IMR-90 (cell line): ENCODE measurements around the gene RNF213. TPM values are rescaled to one million over a fixed set of nuclear protein-coding genes. Genes with fewer than 3 reads are reported as not detected.

Experiments used
- ATAC-seq: fragments of 200-7000 bp; cut with Tn5 transposase; 2 replicates; pipeline ENCODE4 v1.9.1; 2020; ENCODE audit warnings: low read depth, mild to moderate bottlenecking, moderate library complexity
- BruUV-seq: library from RNA; stranded (reverse); fragments of 400-500 nt; replicated peaks from 2 replicates; lab custom pipeline; 2021; lab: Mats Ljungman, UMichigan
- CTCF ChIA-PET: fragments of 300-600 bp; formaldehyde crosslinking; extraction: SDS; loops from one replicate; lab custom pipeline; 2021; ENCODE audit warnings: antibody characterized with exemption; lab: Yijun Ruan, JAX
- POLR2A ChIA-PET: fragments of 300-600 bp; sonication (Branson Sonifier 250); formaldehyde crosslinking; loops from one replicate; lab custom pipeline; 2022; ENCODE audit warnings: antibody characterized with exemption; ENCODE audit not compliant: unreplicated experiment; lab: Charles Lee
- DNase-seq: peaks from one replicate; pipeline ENCODE4 v3.0.0; 2013
- H2AFZ ChIP-seq: replicated peaks from 2 replicates; pipeline ENCODE3; 2013; ENCODE audit warnings: low read length, mild to moderate bottlenecking; ENCODE audit not compliant: poor library complexity
- H2AK5ac ChIP-seq: 2 replicates; pipeline ENCODE4 v1.6.1; 2013; ENCODE audit warnings: low read depth, low read length, inconsistent platforms
- H2AK9ac ChIP-seq: replicated peaks from 2 replicates; pipeline ENCODE3; 2013; ENCODE audit warnings: mild to moderate bottlenecking, low read depth, low read length, moderate library complexity; ENCODE audit not compliant: poor library complexity
- H2BK120ac ChIP-seq: 2 replicates; pipeline ENCODE4 v1.6.1; 2013; ENCODE audit warnings: low read depth, low read length, inconsistent platforms
- H2BK15ac ChIP-seq: 3 replicates; pipeline ENCODE4 v1.6.1; 2013; ENCODE audit warnings: low read depth, low read length, inconsistent platforms
- H2BK20ac ChIP-seq: 2 replicates; pipeline ENCODE4 v1.6.1; 2013; ENCODE audit warnings: low read depth, mild to moderate bottlenecking, inconsistent platforms, low read length, moderate library complexity
- H2BK5ac ChIP-seq: 2 replicates; pipeline ENCODE4 v1.6.1; 2013; ENCODE audit warnings: mild to moderate bottlenecking, low read depth, low read length, inconsistent platforms; ENCODE audit not compliant: poor library complexity, severe bottlenecking
- H3K14ac ChIP-seq: replicated peaks from 2 replicates; pipeline ENCODE4 v1.6.1; 2013; ENCODE audit warnings: low read depth, low read length, inconsistent platforms
- H3K18ac ChIP-seq: 2 replicates; pipeline ENCODE4 v1.6.1; 2013; ENCODE audit warnings: low read depth, low read length, control low read depth
- H3K23ac ChIP-seq: 2 replicates; pipeline ENCODE4 v1.6.1; 2013; ENCODE audit warnings: low read depth, low read length, inconsistent platforms
- H3K27ac ChIP-seq: 2 replicates; pipeline ENCODE4 v1.5.1; 2013; ENCODE audit warnings: mild to moderate bottlenecking, control low read depth, low read length; ENCODE audit not compliant: insufficient read depth
- H3K27me3 ChIP-seq: 2 replicates; pipeline ENCODE4 v1.6.1; 2013; ENCODE audit warnings: low read length; ENCODE audit not compliant: control insufficient read depth, insufficient read depth
- H3K36me3 ChIP-seq: 2 replicates; pipeline ENCODE4 v1.6.1; 2013; ENCODE audit warnings: low read length, mixed read lengths; ENCODE audit not compliant: control insufficient read depth, insufficient read depth
- H3K4ac ChIP-seq: 2 replicates; pipeline ENCODE4 v1.6.1; 2013; ENCODE audit warnings: low read depth, low read length, inconsistent platforms
- H3K4me1 ChIP-seq: 2 replicates; pipeline ENCODE4 v1.6.1; 2013; ENCODE audit warnings: low read length, mixed read lengths; ENCODE audit not compliant: control insufficient read depth, insufficient read depth
- H3K4me2 ChIP-seq: 2 replicates; pipeline ENCODE4 v1.6.1; 2013; ENCODE audit warnings: low read depth, mild to moderate bottlenecking, control low read depth, low read length, moderate library complexity
- H3K4me3 ChIP-seq: 2 replicates; pipeline ENCODE4 v1.5.1; 2013; ENCODE audit warnings: low read depth, mild to moderate bottlenecking, control low read depth, low read length, moderate library complexity; ENCODE audit not compliant: insufficient read depth
- H3K56ac ChIP-seq: 2 replicates; pipeline ENCODE4 v1.6.1; 2013; ENCODE audit warnings: low read length, inconsistent platforms; ENCODE audit not compliant: insufficient read depth; ENCODE audit errors: extremely low read depth
- H3K79me1 ChIP-seq, 2 experiments: 2 replicates each; pipeline ENCODE4 v1.6.1; 2013; ENCODE audit warnings: low read length in 2 of 2, inconsistent platforms in 1 of 2, low read depth in 1 of 2
- H3K9ac ChIP-seq: 2 replicates; pipeline ENCODE4 v1.6.1; 2013; ENCODE audit warnings: low read depth, low read length, control low read depth
- H3K9me1 ChIP-seq: 2 replicates; pipeline ENCODE4 v1.6.1; 2013; ENCODE audit warnings: low read length, inconsistent platforms; ENCODE audit not compliant: insufficient read depth
- H3K9me3 ChIP-seq: 2 replicates; pipeline ENCODE4 v1.6.1; 2013; ENCODE audit warnings: low read length; ENCODE audit not compliant: control insufficient read depth, insufficient read depth
- H4K20me1 ChIP-seq: 2 replicates; pipeline ENCODE4 v1.6.1; 2013; ENCODE audit warnings: low read length, inconsistent platforms; ENCODE audit not compliant: insufficient read depth
- H4K5ac ChIP-seq: 2 replicates; pipeline ENCODE4 v1.6.1; 2013; ENCODE audit warnings: mild to moderate bottlenecking, low read depth, low read length, control low read depth
- H4K8ac ChIP-seq, 2 experiments: 2 replicates each; pipeline ENCODE4 v1.6.1; 2013; ENCODE audit warnings: low read depth in 2 of 2, low read length in 2 of 2, control low read depth in 1 of 2, inconsistent platforms in 1 of 2
- H4K91ac ChIP-seq: 2 replicates; pipeline ENCODE4 v1.6.1; 2013; ENCODE audit warnings: low read depth, low read length, inconsistent platforms; ENCODE audit not compliant: insufficient read depth
- BHLHE40 ChIP-seq: fragments of 150-350 bp; IDR thresholded peaks from 2 replicates; pipeline ENCODE4 v1.6.1; 2016; ENCODE audit warnings: mild to moderate bottlenecking, low read depth, low read length
- CEBPB ChIP-seq: IDR thresholded peaks from 2 replicates; pipeline ENCODE4 v1.6.1; 2012; ENCODE audit warnings: low read depth, low read length, improper control_type of control experiment
- CHD1 ChIP-seq: IDR thresholded peaks from 2 replicates; pipeline ENCODE4 v1.6.1; 2012; ENCODE audit warnings: low read depth, low read length, improper control_type of control experiment
- ELK1 ChIP-seq: fragments of 150-350 bp; IDR thresholded peaks from 2 replicates; pipeline ENCODE4 v1.6.1; 2016; ENCODE audit warnings: low read depth, mild to moderate bottlenecking, low read length, moderate library complexity, borderline replicate concordance
- FOS ChIP-seq: fragments of 150-350 bp; IDR thresholded peaks from 2 replicates; pipeline ENCODE4 v1.6.1; 2016; ENCODE audit warnings: low read depth, low read length
- MAFK ChIP-seq: IDR thresholded peaks from 2 replicates; pipeline ENCODE4 v1.6.1; 2012; ENCODE audit warnings: low read depth, low read length, improper control_type of control experiment
- MAZ ChIP-seq: IDR thresholded peaks from 2 replicates; pipeline ENCODE4 v1.6.1; 2012; ENCODE audit warnings: low read depth, mild to moderate bottlenecking, low read length, improper control_type of control experiment, moderate library complexity, borderline replicate concordance
- MXI1 ChIP-seq: IDR thresholded peaks from 2 replicates; pipeline ENCODE4 v1.6.1; 2012; ENCODE audit warnings: low read depth, mild to moderate bottlenecking, low read length, moderate library complexity, borderline replicate concordance
- NFE2L2 ChIP-seq: fragments of 150-350 bp; IDR thresholded peaks from 2 replicates; pipeline ENCODE4 v1.6.1; 2016; ENCODE audit warnings: low read depth, mild to moderate bottlenecking, low read length
- POLR2A ChIP-seq: IDR thresholded peaks from 2 replicates; pipeline ENCODE4 v1.6.1; 2012; ENCODE audit warnings: mild to moderate bottlenecking, low read depth, low read length
- RAD21 ChIP-seq: IDR thresholded peaks from 2 replicates; pipeline ENCODE4 v1.6.1; 2012; ENCODE audit warnings: low read length, improper control_type of control experiment
- RCOR1 ChIP-seq: IDR thresholded peaks from 2 replicates; pipeline ENCODE4 v1.6.1; 2012; ENCODE audit warnings: mild to moderate bottlenecking, low read length, improper control_type of control experiment; ENCODE audit not compliant: insufficient replicate concordance
- RFX5 ChIP-seq: IDR thresholded peaks from 2 replicates; pipeline ENCODE4 v1.8.0; 2012; ENCODE audit warnings: low read depth, mild to moderate bottlenecking, low read length, moderate library complexity
- SMC3 ChIP-seq: fragments of 150-350 bp; IDR thresholded peaks from 2 replicates; pipeline ENCODE4 v1.6.1; 2016; ENCODE audit warnings: low read depth, mild to moderate bottlenecking, antibody characterized with exemption, low read length, moderate library complexity
- WGBS, 2 experiments: methylation state at CpG; one replicate each; pipeline versions ENCODE4 v1.1.5 to v1.1.7; 2013; ENCODE audit warnings: missing lambda C conversion rate in 2 of 2; ENCODE audit not compliant: insufficient read length in 1 of 2; ENCODE audit errors: extremely low coverage in 2 of 2; 5-methylcytosine and 5-hydroxymethylcytosine counted together
- dilution Hi-C: fragments of 300-500 bp; cut with HindIII; formaldehyde crosslinking; loops from one replicate; pipeline ENCODE4 v1.14.3; 2018; ENCODE audit warnings: low sequenced_read_pairs; ENCODE audit not compliant: unreplicated experiment
- in situ Hi-C: fragments of 300-500 bp; cut with MboI; formaldehyde crosslinking; loops from 3 replicates; pipeline ENCODE4 v1.14.3; 2019; ENCODE audit warnings: low sequenced_read_pairs, inconsistent platforms, mixed read lengths
- intact Hi-C: fragments of 100-400 bp; cut with micrococcal nuclease; formaldehyde crosslinking; loops from 2 replicates; pipeline ENCODE4 v1.10.0; 2022
- polyA plus RNA-seq, 3 experiments: library from polyadenylated mRNA; depleted of rRNA; stranded (reverse); fragments of >200 nt; gene quantifications; 2 replicates each; pipeline ENCODE4 v1.2.3, GENCODE V29; 2012; ENCODE audit warnings: low replicate concordance in 1 of 3
- total RNA-seq: library from RNA; depleted of rRNA; stranded (reverse); fragments of >200 nt; gene quantifications from 2 replicates; pipeline ENCODE4 v1.2.3, GENCODE V29; 2012
- TF ChIP-seq, protein P1 (sequence below): conservative IDR thresholded peaks from 2 replicates; pipeline ENCODE4 v1.5.1; 2012; ENCODE audit warnings: mild to moderate bottlenecking, low read depth, low read length, improper control_type of control experiment
- TF ChIP-seq, protein P2 (sequence below): fragments of 150-350 bp; IDR thresholded peaks from 2 replicates; pipeline ENCODE4 v1.6.1; 2017; ENCODE audit warnings: mild to moderate bottlenecking, antibody characterized with exemption, low read length, low read depth

Gene RNF213
- total and polyA plus RNA-seq, 2 of the 4 experiments (the other 2 are of a cell fraction) = 23.4 to 36.0 TPM

GRCh38 chr17:80409626-80410025 is 149.0 kb downstream of the RNF213 start:
- Histone ChIP-seq H2AFZ (no peak overlapping the region), H3K27ac (no peak overlapping the region), H2AK9ac (no peak overlapping the region), H3K4ac (no peak overlapping the region), H2BK20ac (no peak overlapping the region), H4K5ac (no peak overlapping the region), H2BK120ac (no peak overlapping the region), H4K8ac (no peak overlapping the region), H3K9ac (no peak overlapping the region), H2BK15ac (no peak overlapping the region), H3K9me3 (no peaks in the 10 kb centered on the region), H3K9me1 (no peaks in the 10 kb centered on the region), H3K4me2 (no peak overlapping the region), H3K14ac (no peak overlapping the region), H3K56ac (no peak overlapping the region), H2BK5ac (no peak overlapping the region), H4K91ac (no peak overlapping the region), H4K20me1 (no peaks in the 10 kb centered on the region), H3K4me3 (no peak overlapping the region), H3K27me3 (peaks cover 13% of the 10 kb centered on the region), H3K18ac (no peak overlapping the region), H3K4me1 (peaks cover 3% of the 10 kb centered on the region), H2AK5ac (no peak overlapping the region), H3K79me1 (peaks cover 0 to 7% of the 10 kb centered on the region in 2 experiments; a peak in 1 of 4 replicates), H3K36me3 (no peaks in the 10 kb centered on the region), H3K23ac (no peak overlapping the region)
- TF ChIP-seq FOS (no peak), RCOR1 (no peak), ELK1 (no peak), MAZ (no peak), POLR2A (no peak), NFE2L2 (no peak), RAD21 (no peak), SMC3 (no peak), CHD1 (no peak), RFX5 (no peak), BHLHE40 (no peak), MAFK (no peak), CEBPB (no peak), MXI1 (no peak)
- TF ChIP-seq, protein P1, sequence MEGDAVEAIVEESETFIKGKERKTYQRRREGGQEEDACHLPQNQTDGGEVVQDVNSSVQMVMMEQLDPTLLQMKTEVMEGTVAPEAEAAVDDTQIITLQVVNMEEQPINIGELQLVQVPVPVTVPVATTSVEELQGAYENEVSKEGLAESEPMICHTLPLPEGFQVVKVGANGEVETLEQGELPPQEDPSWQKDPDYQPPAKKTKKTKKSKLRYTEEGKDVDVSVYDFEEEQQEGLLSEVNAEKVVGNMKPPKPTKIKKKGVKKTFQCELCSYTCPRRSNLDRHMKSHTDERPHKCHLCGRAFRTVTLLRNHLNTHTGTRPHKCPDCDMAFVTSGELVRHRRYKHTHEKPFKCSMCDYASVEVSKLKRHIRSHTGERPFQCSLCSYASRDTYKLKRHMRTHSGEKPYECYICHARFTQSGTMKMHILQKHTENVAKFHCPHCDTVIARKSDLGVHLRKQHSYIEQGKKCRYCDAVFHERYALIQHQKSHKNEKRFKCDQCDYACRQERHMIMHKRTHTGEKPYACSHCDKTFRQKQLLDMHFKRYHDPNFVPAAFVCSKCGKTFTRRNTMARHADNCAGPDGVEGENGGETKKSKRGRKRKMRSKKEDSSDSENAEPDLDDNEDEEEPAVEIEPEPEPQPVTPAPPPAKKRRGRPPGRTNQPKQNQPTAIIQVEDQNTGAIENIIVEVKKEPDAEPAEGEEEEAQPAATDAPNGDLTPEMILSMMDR = no peak
- TF ChIP-seq, protein P2, sequence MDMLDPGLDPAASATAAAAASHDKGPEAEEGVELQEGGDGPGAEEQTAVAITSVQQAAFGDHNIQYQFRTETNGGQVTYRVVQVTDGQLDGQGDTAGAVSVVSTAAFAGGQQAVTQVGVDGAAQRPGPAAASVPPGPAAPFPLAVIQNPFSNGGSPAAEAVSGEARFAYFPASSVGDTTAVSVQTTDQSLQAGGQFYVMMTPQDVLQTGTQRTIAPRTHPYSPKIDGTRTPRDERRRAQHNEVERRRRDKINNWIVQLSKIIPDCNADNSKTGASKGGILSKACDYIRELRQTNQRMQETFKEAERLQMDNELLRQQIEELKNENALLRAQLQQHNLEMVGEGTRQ = no peak
- no TSS peak for BruUV-seq
- intact Hi-C loops = no loop called here
- DNase-seq = no peak
- ChIA-PET CTCF (no interaction called here), POLR2A (no interaction called here)
- ATAC-seq = no peak
- dilution Hi-C loops = no loop called here
- 89% methylated on average over 12 of the region's 13 CpGs; no CpG with 5 or more reads in 1 of the 2 experiments for WGBS, 2 experiments
- in situ Hi-C loops = no loop called here
